HCT116 (cell line): ENCODE results near the gene USP43. TPM values are rescaled to one million over a fixed set of nuclear protein-coding genes. Genes with fewer than 3 reads are reported as not detected.

Experiments
- ATAC-seq: fragments of 200-7000 bp; cut with Tn5 transposase; 2 replicates; pipeline ENCODE4 v1.9.1; 2020; ENCODE audit warnings: mild to moderate bottlenecking, moderate library complexity
- BruUV-seq: library from RNA; stranded (reverse); fragments of 400-500 nt; replicated peaks from 2 replicates; lab custom pipeline; 2021; lab: Mats Ljungman, UMichigan
- CTCF ChIA-PET: fragments of 300-600 bp; sonication (Branson Sonifier 250); formaldehyde crosslinking; loops from one replicate; lab custom pipeline; 2021; ENCODE audit warnings: antibody characterized with exemption; lab: Charles Lee
- POLR2A ChIA-PET: fragments of 300-600, 350-600 bp; sonication (Branson Sonifier 250); formaldehyde crosslinking; loops from one replicate; lab custom pipeline; 2021; ENCODE audit warnings: antibody characterized with exemption; lab: Charles Lee
- RAD21 ChIA-PET, 2 experiments: fragments of 300-600 bp; sonication (Branson Sonifier 250); formaldehyde crosslinking; loops; one replicate each; lab custom pipeline; 2023; ENCODE audit warnings: low total read pairs in 2 of 2; ENCODE audit not compliant: uncharacterized antibody in 2 of 2, unreplicated experiment in 2 of 2, low non-redundant PET in 1 of 2; lab: Charles Lee
- DNase-seq: peaks from one replicate; pipeline ENCODE4 v3.0.0-alpha.2; 2010; ENCODE audit warnings: low read depth, low spot score
- H2AFZ ChIP-seq: fragments of 200-600 bp; shearing (Covaris generic), sonication (generic); 2 replicates; pipeline ENCODE4 v1.6.1; 2017; ENCODE audit warnings: low read depth, mixed run types, mixed read lengths, antibody characterized with exemption, low read length; ENCODE audit not compliant: poor library complexity, severe bottlenecking
- H3K27ac ChIP-seq: 2 replicates; pipeline ENCODE4 v1.5.1; 2012; ENCODE audit warnings: low read depth, low read length
- H3K27me3 ChIP-seq: fragments of 200-600 bp; sonication (generic); 2 replicates; pipeline ENCODE4 v1.6.1; 2016; ENCODE audit warnings: mixed run types, low read length, mixed read lengths; ENCODE audit not compliant: insufficient read depth
- H3K36me3 ChIP-seq, 2 experiments: fragments of 200-500 bp in 1 of 2; fragments of 200-600 bp in 1 of 2; sonication (Bioruptor generic) in 1 of 2; sonication (generic) in 1 of 2; 2 replicates each; pipeline versions ENCODE4 v1.5.1 to v1.6.1; 2014 to 2016; ENCODE audit warnings: low read length in 2 of 2, inconsistent platforms in 1 of 2, mixed read lengths in 1 of 2, mixed run types in 1 of 2; ENCODE audit not compliant: insufficient read depth in 2 of 2, control insufficient read depth in 1 of 2
- H3K4me1 ChIP-seq, 2 experiments: fragments of 200-600 bp in 1 of 2; sonication (generic) in 1 of 2; 2 replicates each; pipeline versions ENCODE4 v1.5.1 to v1.6.1; 2012 to 2017; ENCODE audit warnings: low read length in 2 of 2, inconsistent platforms in 1 of 2, mild to moderate bottlenecking in 1 of 2, mixed read lengths in 1 of 2, mixed run types in 1 of 2, moderate library complexity in 1 of 2; ENCODE audit not compliant: insufficient read depth in 2 of 2, control insufficient read depth in 1 of 2
- H3K4me2 ChIP-seq: fragments of 200-600 bp; sonication (generic); 2 replicates; pipeline ENCODE4 v1.6.1; 2017; ENCODE audit warnings: mixed run types, low read length, mixed read lengths
- H3K4me3 ChIP-seq, 2 experiments: fragments of 200-600 bp in 1 of 2; sonication (generic) in 1 of 2; replicated peaks in 1 of 2; 2 replicates each; pipeline ENCODE4 v1.5.1; 2011 to 2016; ENCODE audit warnings: low read length in 2 of 2, control low read depth in 1 of 2, low read depth in 1 of 2, mild to moderate bottlenecking in 1 of 2, mixed read lengths in 1 of 2, mixed run types in 1 of 2
- H3K79me2 ChIP-seq: fragments of 200-600 bp; sonication (generic); 2 replicates; pipeline ENCODE4 v1.6.1; 2017; ENCODE audit warnings: mild to moderate bottlenecking, mixed run types, low read length, moderate library complexity, mixed read lengths; ENCODE audit not compliant: insufficient read depth
- H3K9ac ChIP-seq: fragments of 200-600 bp; sonication (generic); 2 replicates; pipeline ENCODE4 v1.6.1; 2016; ENCODE audit warnings: low read length, mixed read lengths
- H3K9me2 ChIP-seq: fragments of 200-600 bp; sonication (generic), shearing (Covaris generic); 2 replicates; pipeline ENCODE4 v1.6.1; 2017; ENCODE audit warnings: mixed run types, mild to moderate bottlenecking, moderate library complexity; ENCODE audit not compliant: insufficient read depth
- H3K9me3 ChIP-seq, 2 experiments: fragments of 200-500 bp in 1 of 2; fragments of 200-600 bp in 1 of 2; sonication (Bioruptor generic) in 1 of 2; sonication (generic) in 1 of 2; 2 replicates each; pipeline ENCODE4 v1.6.1; 2014 to 2017; ENCODE audit warnings: low read length in 2 of 2, mixed read lengths in 2 of 2, inconsistent platforms in 1 of 2, low read depth in 1 of 2, mild to moderate bottlenecking in 1 of 2, mixed run types in 1 of 2, moderate library complexity in 1 of 2; ENCODE audit not compliant: control insufficient read depth in 1 of 2, insufficient read depth in 1 of 2
- H4K20me1 ChIP-seq: fragments of 200-600 bp; sonication (generic), shearing (Covaris generic); 2 replicates; pipeline ENCODE4 v1.6.1; 2017; ENCODE audit warnings: mixed run types, mild to moderate bottlenecking, moderate library complexity; ENCODE audit not compliant: insufficient read depth
- ATF3 ChIP-seq: IDR thresholded peaks from 2 replicates; pipeline ENCODE4 v1.6.1; 2012
- CEBPB ChIP-seq: IDR thresholded peaks from 2 replicates; pipeline ENCODE4 v1.6.1; 2012; ENCODE audit warnings: low read depth
- EGR1 ChIP-seq: IDR thresholded peaks from 2 replicates; pipeline ENCODE4 v1.6.1; 2012; ENCODE audit warnings: low read depth
- ELF1 ChIP-seq: IDR thresholded peaks from 2 replicates; pipeline ENCODE4 v1.6.1; 2012; ENCODE audit warnings: low read depth, borderline replicate concordance
- EZH2 ChIP-seq: fragments of 200-600 bp; sonication (generic); IDR thresholded peaks from 2 replicates; pipeline ENCODE4 v1.6.1; 2017; ENCODE audit warnings: antibody characterized with exemption, mixed run types
- FOSL1 ChIP-seq: IDR thresholded peaks from 2 replicates; pipeline ENCODE4 v1.6.1; 2012; ENCODE audit warnings: low read depth
- JUND ChIP-seq: IDR thresholded peaks from 2 replicates; pipeline ENCODE4 v1.6.1; 2012
- POLR2A ChIP-seq: IDR thresholded peaks from 2 replicates; pipeline ENCODE4 v1.7.0; 2011; ENCODE audit warnings: borderline replicate concordance; ENCODE audit not compliant: insufficient read depth, insufficient read length; ENCODE audit errors: extremely low read depth
- POLR2AphosphoS5 ChIP-seq: IDR thresholded peaks from 2 replicates; pipeline ENCODE4 v1.6.1; 2011; ENCODE audit warnings: mild to moderate bottlenecking, low read depth, low read length, moderate library complexity
- RAD21 ChIP-seq: IDR thresholded peaks from 2 replicates; pipeline ENCODE4 v1.6.1; 2012; ENCODE audit warnings: low read depth, mild to moderate bottlenecking
- REST ChIP-seq: IDR thresholded peaks from 2 replicates; pipeline ENCODE4 v1.6.1; 2012; ENCODE audit warnings: low read depth
- SIN3A ChIP-seq: IDR thresholded peaks from 2 replicates; pipeline ENCODE4 v1.6.1; 2012; ENCODE audit warnings: low read depth
- SP1 ChIP-seq: IDR thresholded peaks from 2 replicates; pipeline ENCODE4 v1.6.1; 2012; ENCODE audit warnings: low read depth
- SRF ChIP-seq: IDR thresholded peaks from 2 replicates; pipeline ENCODE4 v1.6.1; 2012; ENCODE audit warnings: low read depth
- TCF7L2 ChIP-seq: IDR thresholded peaks from 2 replicates; pipeline ENCODE4 v1.7.0; 2011; ENCODE audit warnings: borderline replicate concordance, inconsistent platforms; ENCODE audit not compliant: insufficient read depth, insufficient read length; ENCODE audit errors: extremely low read depth
- YY1 ChIP-seq: IDR thresholded peaks from 2 replicates; pipeline ENCODE4 v1.6.1; 2011; ENCODE audit warnings: low read length, low read depth, moderate library complexity, mild to moderate bottlenecking; ENCODE audit not compliant: insufficient replicate concordance; ENCODE audit errors: extremely low read depth
- ZBTB33 ChIP-seq: IDR thresholded peaks from 2 replicates; pipeline ENCODE4 v1.6.1; 2011; ENCODE audit warnings: mild to moderate bottlenecking, low read length, moderate library complexity; ENCODE audit not compliant: insufficient replicate concordance; ENCODE audit errors: extremely low read depth
- ZFX ChIP-seq: fragments of 450-650 bp; IDR thresholded peaks from 2 replicates; pipeline ENCODE4 v1.6.1; 2017
- intact Hi-C: fragments of 100-400 bp; cut with micrococcal nuclease; formaldehyde crosslinking; loops from 2 replicates; pipeline ENCODE4 v1.10.0; 2022
- total RNA-seq: library from RNA; stranded (reverse); gene quantifications from one replicate; pipeline ENCODE4 v1.2.1, GENCODE V29; 2021; ENCODE audit not compliant: unreplicated experiment

USP43 gene
- total RNA-seq, 1 experiment from 2014 or later: 8.0 TPM

GRCh38 chr17:9658593-9659211 lies 13.4 kb downstream of the USP43 start:
- ATAC-seq: no peak
- intact Hi-C loops: no loop called here
- Histone ChIP-seq H4K20me1 (no peaks in the 10 kb centered on the region), H3K36me3 (0 out of 4 replicates have a peak, but pooled peaks cover 0 to 3% of the 10 kb centered on the region in 2 experiments), H3K79me2 (peaks cover 3% of the 10 kb centered on the region; the same call in 1 of the 2 replicates), H3K4me3 (no peak overlapping the region), H3K9me3 (no peaks in the 10 kb centered on the region), H3K27me3 (no peaks in the 10 kb centered on the region), H2AFZ (no peak overlapping the region), H3K9ac (no peak overlapping the region), H3K27ac (no peak overlapping the region), H3K9me2 (no peaks in the 10 kb centered on the region), H3K4me2 (no peak overlapping the region), H3K4me1 (0 out of 4 replicates have a peak, but pooled peaks cover 0 to 5% of the 10 kb centered on the region in 2 experiments)
- TF ChIP-seq CEBPB (no peak), ZFX (no peak), YY1 (no peak), FOSL1 (no peak), POLR2AphosphoS5 (no peak), EZH2 (no peak), JUND (no peak), REST (no peak), POLR2A (no peak), TCF7L2 (no peak), EGR1 (no peak), ZBTB33 (no peak), ELF1 (no peak), SP1 (no peak), RAD21 (no peak), ATF3 (no peak), SIN3A (no peak), SRF (no peak)
- ChIA-PET CTCF (no interaction called here), POLR2A (no interaction called here), RAD21 (no interaction called here)
- DNase-seq: no peak
- no TSS peak for BruUV-seq
